C4-2B (cell line): ENCODE data around the gene DOCK3.

Experiments
- ZFX ChIP-seq: fragments of 450-650 bp; IDR thresholded peaks from 2 replicates; pipeline ENCODE4 v1.6.1; 2017
- TF ChIP-seq, protein P1 (sequence below): fragments of 450-650 bp; conservative IDR thresholded peaks from 2 replicates; pipeline ENCODE4 v1.5.1; 2017; ENCODE audit warnings: mild to moderate bottlenecking

DNA sequence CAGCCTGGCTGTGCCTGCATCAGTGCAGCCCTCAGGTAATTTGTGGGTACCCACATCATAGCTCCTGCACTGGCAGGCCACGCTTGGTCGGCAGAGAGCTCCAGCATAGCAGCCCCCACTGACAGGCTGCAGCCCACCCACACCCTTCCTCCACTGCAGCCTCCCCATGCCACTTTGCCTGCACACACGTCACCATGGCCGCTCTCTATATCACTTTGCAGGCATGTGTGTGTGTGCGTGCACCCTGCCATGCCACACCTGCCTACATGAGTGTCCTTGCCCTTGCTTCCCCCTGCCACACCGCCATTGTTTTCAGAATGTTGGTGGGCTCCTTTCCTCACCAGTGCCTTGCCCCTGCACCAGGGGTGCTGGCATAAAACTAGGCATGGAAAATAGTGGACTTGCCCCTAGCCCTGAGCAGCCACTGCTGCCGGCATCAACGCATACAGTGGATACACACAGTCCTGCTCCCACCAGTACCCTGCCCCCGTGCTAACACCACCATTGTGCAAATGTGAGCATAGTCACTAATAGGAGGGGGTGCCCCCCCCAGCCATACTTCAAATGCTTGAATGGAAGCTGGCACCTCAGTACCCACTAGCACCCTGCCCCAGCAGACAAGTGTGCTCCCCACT, 431.6 kb downstream of the DOCK3 start:
- TF ChIP-seq, protein P1, sequence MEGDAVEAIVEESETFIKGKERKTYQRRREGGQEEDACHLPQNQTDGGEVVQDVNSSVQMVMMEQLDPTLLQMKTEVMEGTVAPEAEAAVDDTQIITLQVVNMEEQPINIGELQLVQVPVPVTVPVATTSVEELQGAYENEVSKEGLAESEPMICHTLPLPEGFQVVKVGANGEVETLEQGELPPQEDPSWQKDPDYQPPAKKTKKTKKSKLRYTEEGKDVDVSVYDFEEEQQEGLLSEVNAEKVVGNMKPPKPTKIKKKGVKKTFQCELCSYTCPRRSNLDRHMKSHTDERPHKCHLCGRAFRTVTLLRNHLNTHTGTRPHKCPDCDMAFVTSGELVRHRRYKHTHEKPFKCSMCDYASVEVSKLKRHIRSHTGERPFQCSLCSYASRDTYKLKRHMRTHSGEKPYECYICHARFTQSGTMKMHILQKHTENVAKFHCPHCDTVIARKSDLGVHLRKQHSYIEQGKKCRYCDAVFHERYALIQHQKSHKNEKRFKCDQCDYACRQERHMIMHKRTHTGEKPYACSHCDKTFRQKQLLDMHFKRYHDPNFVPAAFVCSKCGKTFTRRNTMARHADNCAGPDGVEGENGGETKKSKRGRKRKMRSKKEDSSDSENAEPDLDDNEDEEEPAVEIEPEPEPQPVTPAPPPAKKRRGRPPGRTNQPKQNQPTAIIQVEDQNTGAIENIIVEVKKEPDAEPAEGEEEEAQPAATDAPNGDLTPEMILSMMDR = no peak
- TF ChIP-seq ZFX = no peak
